ENCODE results near the gene KANK4. TPM values are rescaled to one million over a fixed set of nuclear protein-coding genes. Genes with fewer than 3 reads are reported as not detected.

KANK4 gene
- total and polyA plus RNA-seq, 5 donors from 2014 or later, result not detected

DNA sequence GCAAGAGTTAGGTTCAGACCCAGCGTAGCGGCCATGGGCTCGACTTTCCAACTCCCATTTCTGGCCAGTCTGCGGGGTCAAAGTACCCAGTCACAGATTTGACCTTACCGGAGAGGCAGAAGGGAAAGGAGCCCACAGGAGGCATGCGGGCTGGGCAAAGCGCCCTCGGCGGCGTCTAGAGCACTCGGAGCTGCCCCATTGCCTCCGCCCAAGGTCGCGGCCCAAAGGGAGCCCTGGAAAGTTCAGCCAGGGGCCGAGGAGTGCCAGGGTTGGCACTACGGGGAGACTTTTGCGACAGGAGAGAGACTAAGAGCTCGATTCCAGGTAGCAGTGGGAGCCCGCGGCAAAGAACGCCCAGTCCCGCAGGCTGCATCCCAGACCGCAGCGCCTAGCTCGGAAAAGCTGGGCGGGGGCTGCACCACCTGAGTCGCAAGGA is 896 bp downstream of the KANK4 start:
- no peak for ATAC-seq (ENCODE audit: low read depth in 2 of 2)
- DNase-seq, result no peak
- no peak overlapping the region for H3K27ac Mint-ChIP-seq
- peak overlapping the region in 1 of 4 donors; percentile 43 for H3K4me3 Mint-ChIP-seq
- peaks cover 6% of the 10 kb centered on the region for H3K27me3 ChIP-seq (ENCODE audit: control insufficient read depth, insufficient read depth, low read length)
- H3K27me3 Mint-ChIP-seq, result peaks cover 29% of the 10 kb centered on the region
- H3K36me3 Mint-ChIP-seq, result no peaks in the 10 kb centered on the region
- H3K4me1 ChIP-seq (ENCODE audit: control insufficient read depth, insufficient read depth, low read length, poor library complexity, severe bottlenecking), result peaks cover 2% of the 10 kb centered on the region
- H3K4me3 ChIP-seq (ENCODE audit: low read depth, low read length), result no peak overlapping the region
- no peak overlapping the region for H3K27ac ChIP-seq (ENCODE audit: insufficient read depth, low read length, poor library complexity, severe bottlenecking)
- peaks cover 0 to 9% (median 1%) of the 10 kb centered on the region in 4 donors for H3K4me1 Mint-ChIP-seq
- H3K9me3 ChIP-seq (ENCODE audit: control insufficient read depth in 2 of 2, low read length in 2 of 2), result no peaks in the 10 kb centered on the region
- no peaks in the 10 kb centered on the region for H3K36me3 ChIP-seq (ENCODE audit: control insufficient read depth, insufficient read depth, low read length)
- H3K9me3 Mint-ChIP-seq, result no peaks in the 10 kb centered on the region

DNA sequence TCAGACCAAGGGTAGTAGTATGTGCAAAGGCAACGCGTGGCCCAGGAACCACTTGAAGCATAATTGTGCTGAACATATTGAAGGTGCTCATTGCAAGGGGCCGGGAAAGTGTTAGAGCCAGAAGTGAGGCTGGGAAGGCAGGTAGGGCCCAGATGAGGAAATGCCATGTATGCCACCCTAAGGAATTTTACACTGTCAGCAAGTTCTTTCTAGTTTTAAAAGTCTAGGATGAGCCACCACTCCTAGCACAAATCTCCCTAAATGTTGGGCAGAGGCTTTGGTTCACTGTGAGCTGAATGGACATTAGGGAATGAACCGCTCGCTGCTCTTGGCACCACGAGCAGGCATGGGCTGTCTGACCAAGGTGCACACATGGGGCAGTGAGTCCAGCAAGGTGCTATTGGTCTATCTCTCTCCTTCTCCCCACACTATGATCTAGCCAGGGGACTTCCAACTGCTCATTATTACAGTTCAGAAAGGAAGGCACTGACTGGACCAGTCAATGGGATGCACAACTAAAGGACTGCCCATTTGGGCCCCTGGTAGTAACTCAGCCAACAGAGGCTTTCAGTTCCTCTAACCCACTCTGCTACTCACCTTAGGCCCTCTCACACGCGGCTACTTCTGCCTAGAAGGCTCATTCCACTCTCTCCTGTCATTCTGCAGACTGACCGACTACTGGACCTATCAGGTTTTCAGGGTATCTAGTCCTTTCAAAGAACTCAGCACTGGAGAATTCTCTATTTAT is 2.0 kb downstream of the KANK4 start:
- peaks cover 0 to 9% (median 0%) of the 10 kb centered on the region in 4 donors for H3K4me1 Mint-ChIP-seq
- no peak overlapping the region for H3K27ac Mint-ChIP-seq
- H3K4me3 Mint-ChIP-seq, result no peak overlapping the region
- peaks cover 0 to 2% (median 0%) of the 10 kb centered on the region in 7 donors for H3K9me3 Mint-ChIP-seq
- peaks cover 2% of the 10 kb centered on the region for H3K4me1 ChIP-seq (ENCODE audit: control insufficient read depth, insufficient read depth, low read length, poor library complexity, severe bottlenecking)
- no peak overlapping the region for H3K27ac ChIP-seq (ENCODE audit: insufficient read depth, low read length, poor library complexity, severe bottlenecking)
- DNase-seq, result no peak
- ATAC-seq (ENCODE audit: low read depth in 2 of 2), result no peak
- H3K9me3 ChIP-seq (ENCODE audit: control insufficient read depth in 2 of 2, low read length in 2 of 2), result no peaks in the 10 kb centered on the region
- H3K36me3 ChIP-seq (ENCODE audit: control insufficient read depth, insufficient read depth, low read length), result no peaks in the 10 kb centered on the region
- H3K4me3 ChIP-seq (ENCODE audit: low read depth, low read length), result no peak overlapping the region
- no peaks in the 10 kb centered on the region for H3K36me3 Mint-ChIP-seq
- H3K27me3 ChIP-seq (ENCODE audit: control insufficient read depth, insufficient read depth, low read length), result peaks cover 6% of the 10 kb centered on the region
- H3K27me3 Mint-ChIP-seq, result peaks cover 21% of the 10 kb centered on the region

DNA sequence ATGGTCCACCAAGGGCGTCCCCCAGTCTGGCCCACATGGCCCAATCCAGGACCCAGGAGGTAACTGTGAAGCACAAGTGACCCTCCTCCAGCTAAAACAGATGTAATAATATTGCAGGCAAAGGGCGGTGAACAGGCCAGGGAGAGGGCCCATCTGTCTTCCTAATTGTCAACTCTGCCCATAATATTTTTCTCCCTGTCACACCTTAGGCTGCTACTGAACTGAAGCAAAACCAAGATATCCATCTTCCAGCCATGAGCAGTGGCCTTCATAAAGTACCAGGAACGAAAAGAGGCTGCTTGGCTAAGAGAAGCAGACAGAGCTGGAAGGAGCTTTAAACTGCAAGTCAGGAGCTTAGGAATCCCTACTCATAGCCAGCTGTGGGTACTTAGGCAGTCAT is 3.1 kb downstream of the KANK4 start:
- Histone ChIP-seq H3K9me3 (ENCODE audit: control insufficient read depth in 2 of 2, low read length in 2 of 2) (no peaks in the 10 kb centered on the region), H3K4me3 (ENCODE audit: low read depth, low read length) (no peak overlapping the region), H3K36me3 (ENCODE audit: control insufficient read depth, insufficient read depth, low read length) (no peaks in the 10 kb centered on the region), H3K4me1 (ENCODE audit: control insufficient read depth, insufficient read depth, low read length, poor library complexity, severe bottlenecking) (peaks cover 2% of the 10 kb centered on the region), H3K27me3 (ENCODE audit: control insufficient read depth, insufficient read depth, low read length) (peaks cover 6% of the 10 kb centered on the region), H3K27ac (ENCODE audit: insufficient read depth, low read length, poor library complexity, severe bottlenecking) (no peak overlapping the region)
- ATAC-seq (ENCODE audit: low read depth in 2 of 2) (no peak), DNase-seq (no peak)
- peaks cover 0 to 6% (median 0%) of the 10 kb centered on the region in 4 donors for H3K4me1 Mint-ChIP-seq
- H3K9me3 Mint-ChIP-seq, result peaks cover 0 to 3% (median 0%) of the 10 kb centered on the region in 7 donors
- peaks cover 21% of the 10 kb centered on the region for H3K27me3 Mint-ChIP-seq
- H3K27ac Mint-ChIP-seq, result no peak overlapping the region
- H3K36me3 Mint-ChIP-seq, result no peaks in the 10 kb centered on the region
- no peak overlapping the region for H3K4me3 Mint-ChIP-seq

DNA sequence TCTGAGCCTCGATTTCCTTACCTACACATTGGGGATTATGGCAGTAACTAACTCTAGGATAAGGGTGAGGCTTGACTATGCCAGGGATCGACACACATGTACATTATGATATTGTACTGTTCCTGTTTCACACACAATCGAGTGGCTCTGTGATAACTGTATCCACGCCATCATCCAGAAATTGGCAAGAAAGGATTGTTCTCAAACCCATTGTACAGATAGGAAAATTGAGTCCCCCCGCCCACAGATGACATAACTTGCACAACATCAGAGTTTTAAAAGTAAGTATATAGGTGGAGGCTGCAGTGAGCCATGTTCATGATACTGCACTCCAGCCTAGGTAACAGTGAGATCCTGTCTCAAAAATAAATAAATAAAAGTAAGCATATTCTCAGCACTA is 3.8 kb downstream of the KANK4 start:
- Mint-ChIP-seq H3K4me3 (no peak overlapping the region), H3K27ac (no peak overlapping the region), H3K36me3 (no peaks in the 10 kb centered on the region), H3K9me3 (peaks cover 0 to 3% (median 0%) of the 10 kb centered on the region in 7 donors), H3K27me3 (peaks cover 21% of the 10 kb centered on the region), H3K4me1 (peaks cover 0 to 6% (median 0%) of the 10 kb centered on the region in 4 donors)
- Histone ChIP-seq H3K27ac (ENCODE audit: insufficient read depth, low read length, poor library complexity, severe bottlenecking) (no peak overlapping the region), H3K4me1 (ENCODE audit: control insufficient read depth, insufficient read depth, low read length, poor library complexity, severe bottlenecking) (peaks cover 2% of the 10 kb centered on the region), H3K9me3 (ENCODE audit: control insufficient read depth in 2 of 2, low read length in 2 of 2) (no peaks in the 10 kb centered on the region), H3K36me3 (ENCODE audit: control insufficient read depth, insufficient read depth, low read length) (no peaks in the 10 kb centered on the region), H3K27me3 (ENCODE audit: control insufficient read depth, insufficient read depth, low read length) (peaks cover 6% of the 10 kb centered on the region), H3K4me3 (ENCODE audit: low read depth, low read length) (no peak overlapping the region)
- ATAC-seq (ENCODE audit: low read depth in 2 of 2) (no peak), DNase-seq (no peak)

DNA sequence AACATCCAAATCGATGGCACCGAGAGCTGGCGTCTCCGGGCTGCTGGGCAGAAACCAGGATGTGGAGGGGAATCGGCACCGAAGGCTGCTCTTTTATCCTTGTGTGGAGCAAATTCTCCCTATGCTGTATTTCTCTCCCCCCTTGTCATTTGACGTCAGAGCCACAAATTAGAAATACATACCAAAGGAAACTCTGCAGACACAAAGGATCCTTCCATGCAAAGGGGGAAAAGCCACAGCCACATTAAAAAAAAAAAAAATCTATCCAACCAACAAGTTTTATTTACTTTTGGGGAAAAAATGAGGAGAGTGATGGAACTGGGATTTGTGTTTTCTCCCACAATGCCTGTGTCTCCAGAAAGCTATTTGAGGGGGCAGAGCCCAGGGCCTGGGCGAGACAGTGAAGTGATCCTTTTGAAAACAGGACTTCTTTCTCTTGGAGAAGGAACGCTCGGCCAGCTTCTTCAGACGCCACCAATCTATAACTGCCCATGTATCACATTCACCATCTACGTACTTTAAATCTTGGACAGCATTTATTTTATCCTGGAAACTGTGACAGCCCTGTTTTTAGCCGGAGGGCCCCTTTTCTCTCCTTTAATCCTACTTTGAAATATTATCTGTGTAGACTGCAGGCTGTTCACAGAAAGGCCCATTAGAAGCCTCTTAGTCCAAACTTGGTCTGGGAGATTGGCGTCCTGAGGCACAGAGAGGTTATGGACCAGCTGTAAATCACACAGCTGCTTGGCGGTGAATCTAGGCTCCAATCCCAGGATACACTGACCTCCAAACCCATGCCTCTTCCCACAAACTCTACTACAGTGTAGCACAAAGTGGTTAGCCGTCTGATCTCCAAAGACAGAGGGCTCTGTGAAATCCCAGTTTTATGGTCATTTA is 4.5 kb downstream of the KANK4 start:
- H3K4me1 ChIP-seq (ENCODE audit: control insufficient read depth, insufficient read depth, low read length, poor library complexity, severe bottlenecking), result peaks cover 2% of the 10 kb centered on the region
- H3K36me3 ChIP-seq (ENCODE audit: control insufficient read depth, insufficient read depth, low read length), result no peaks in the 10 kb centered on the region
- peaks cover 16% of the 10 kb centered on the region for H3K27me3 Mint-ChIP-seq
- H3K9me3 Mint-ChIP-seq, result peaks cover 0 to 3% (median 0%) of the 10 kb centered on the region in 7 donors
- H3K27ac Mint-ChIP-seq, result no peak overlapping the region
- ATAC-seq (ENCODE audit: low read depth in 2 of 2) (no peak), DNase-seq (no peak)
- no peaks in the 10 kb centered on the region for H3K36me3 Mint-ChIP-seq
- H3K4me3 Mint-ChIP-seq, result no peak overlapping the region
- peaks cover 5% of the 10 kb centered on the region for H3K27me3 ChIP-seq (ENCODE audit: control insufficient read depth, insufficient read depth, low read length)
- H3K9me3 ChIP-seq (ENCODE audit: control insufficient read depth in 2 of 2, low read length in 2 of 2), result no peaks in the 10 kb centered on the region
- no peak overlapping the region for H3K27ac ChIP-seq (ENCODE audit: insufficient read depth, low read length, poor library complexity, severe bottlenecking)
- no peak overlapping the region for H3K4me3 ChIP-seq (ENCODE audit: low read depth, low read length)
- peaks cover 0 to 4% (median 0%) of the 10 kb centered on the region in 4 donors for H3K4me1 Mint-ChIP-seq

DNA sequence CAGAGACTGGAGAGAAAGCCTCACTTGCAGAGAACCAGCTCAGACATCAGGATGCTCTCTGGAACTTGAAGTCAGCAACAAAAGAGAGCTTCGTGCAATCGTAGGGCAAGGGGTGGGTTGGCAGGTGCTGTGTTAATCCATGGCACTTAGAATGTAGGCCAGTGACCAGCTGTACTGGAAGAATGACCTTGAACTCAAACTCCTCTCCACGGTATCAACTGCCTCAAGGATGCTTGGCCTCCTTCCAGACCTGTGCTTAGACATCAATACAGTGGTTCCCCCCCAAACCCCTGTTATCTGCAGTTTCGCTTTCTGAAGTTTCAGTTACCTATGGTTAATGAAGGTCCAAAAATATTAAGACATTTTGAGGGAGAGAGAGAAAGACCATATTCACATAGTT is 6.5 kb downstream of the KANK4 start:
- Mint-ChIP-seq H3K4me3 (no peak overlapping the region), H3K36me3 (no peaks in the 10 kb centered on the region), H3K4me1 (no peaks in the 10 kb centered on the region), H3K27ac (no peak overlapping the region), H3K9me3 (peaks cover 0 to 3% (median 0%) of the 10 kb centered on the region in 7 donors), H3K27me3 (peaks cover 5% of the 10 kb centered on the region)
- H3K27ac ChIP-seq (ENCODE audit: insufficient read depth, low read length, poor library complexity, severe bottlenecking), result no peak overlapping the region
- no peaks in the 10 kb centered on the region for H3K36me3 ChIP-seq (ENCODE audit: control insufficient read depth, insufficient read depth, low read length)
- H3K27me3 ChIP-seq (ENCODE audit: control insufficient read depth, insufficient read depth, low read length), result peaks cover 2% of the 10 kb centered on the region
- H3K9me3 ChIP-seq (ENCODE audit: control insufficient read depth in 2 of 2, low read length in 2 of 2), result no peaks in the 10 kb centered on the region
- DNase-seq (no peak), ATAC-seq (ENCODE audit: low read depth in 2 of 2) (no peak)
- H3K4me1 ChIP-seq (ENCODE audit: control insufficient read depth, insufficient read depth, low read length, poor library complexity, severe bottlenecking), result no peaks in the 10 kb centered on the region
- no peak overlapping the region for H3K4me3 ChIP-seq (ENCODE audit: low read depth, low read length)

DNA sequence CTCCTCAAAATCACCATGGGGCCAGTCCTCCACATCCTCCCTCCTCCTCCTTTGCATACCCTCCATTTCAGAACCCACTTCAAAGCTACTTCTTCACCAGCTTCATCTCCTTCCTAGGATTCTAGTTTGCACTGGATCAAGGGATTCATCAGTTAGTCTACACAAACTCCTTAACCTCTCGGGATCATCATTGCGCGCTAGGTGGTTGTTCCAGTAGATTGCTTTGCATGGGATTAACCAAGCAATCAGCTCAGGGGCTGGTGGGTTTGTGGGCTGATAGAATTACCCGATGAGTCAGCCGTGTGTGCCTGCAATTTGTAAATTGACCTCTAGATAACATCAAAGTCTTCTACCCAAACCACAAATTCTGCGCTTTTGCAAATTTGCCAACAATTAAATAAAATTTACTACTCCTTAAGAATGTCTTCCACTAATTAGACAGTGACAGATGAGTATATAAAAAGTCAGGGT is 7.7 kb downstream of the KANK4 start:
- H3K36me3 ChIP-seq (ENCODE audit: control insufficient read depth, insufficient read depth, low read length), result no peaks in the 10 kb centered on the region
- no peak overlapping the region for H3K4me3 ChIP-seq (ENCODE audit: low read depth, low read length)
- no peak for ATAC-seq (ENCODE audit: low read depth in 2 of 2)
- H3K9me3 ChIP-seq (ENCODE audit: control insufficient read depth in 2 of 2, low read length in 2 of 2), result no peaks in the 10 kb centered on the region
- Mint-ChIP-seq H3K27ac (no peak overlapping the region), H3K9me3 (peaks cover 0 to 3% (median 0%) of the 10 kb centered on the region in 7 donors), H3K36me3 (no peaks in the 10 kb centered on the region), H3K27me3 (peaks cover under 1% of the 10 kb centered on the region), H3K4me3 (no peak overlapping the region), H3K4me1 (no peaks in the 10 kb centered on the region)
- peaks cover 2% of the 10 kb centered on the region for H3K27me3 ChIP-seq (ENCODE audit: control insufficient read depth, insufficient read depth, low read length)
- H3K27ac ChIP-seq (ENCODE audit: insufficient read depth, low read length, poor library complexity, severe bottlenecking), result no peak overlapping the region
- H3K4me1 ChIP-seq (ENCODE audit: control insufficient read depth, insufficient read depth, low read length, poor library complexity, severe bottlenecking), result no peaks in the 10 kb centered on the region
- no peak for DNase-seq
